IMR-90 (cell line): Measurements from ENCODE around the gene ZSCAN4.

Source experiments
- CEBPB ChIP-seq: IDR thresholded peaks from 2 replicates; pipeline ENCODE4 v1.6.1; 2012; ENCODE audit warnings: low read depth, low read length, improper control_type of control experiment
- CTCF ChIP-seq: conservative IDR thresholded peaks from 2 replicates; pipeline ENCODE4 v1.5.1; 2012; ENCODE audit warnings: mild to moderate bottlenecking, low read depth, low read length, improper control_type of control experiment
- MXI1 ChIP-seq: IDR thresholded peaks from 2 replicates; pipeline ENCODE4 v1.6.1; 2012; ENCODE audit warnings: low read depth, mild to moderate bottlenecking, low read length, moderate library complexity, borderline replicate concordance
- POLR2A ChIP-seq: IDR thresholded peaks from 2 replicates; pipeline ENCODE4 v1.6.1; 2012; ENCODE audit warnings: mild to moderate bottlenecking, low read depth, low read length
- RAD21 ChIP-seq: IDR thresholded peaks from 2 replicates; pipeline ENCODE4 v1.6.1; 2012; ENCODE audit warnings: low read length, improper control_type of control experiment
- RFX5 ChIP-seq: IDR thresholded peaks from 2 replicates; pipeline ENCODE4 v1.8.0; 2012; ENCODE audit warnings: low read depth, mild to moderate bottlenecking, low read length, moderate library complexity
- SMC3 ChIP-seq: fragments of 150-350 bp; IDR thresholded peaks from 2 replicates; pipeline ENCODE4 v1.6.1; 2016; ENCODE audit warnings: low read depth, mild to moderate bottlenecking, antibody characterized with exemption, low read length, moderate library complexity
- USF2 ChIP-seq: fragments of 150-350 bp; IDR thresholded peaks from 2 replicates; pipeline ENCODE4 v1.6.1; 2017; ENCODE audit warnings: mild to moderate bottlenecking, antibody characterized with exemption, low read length, low read depth

- TF ChIP-seq RAD21 (no peak), POLR2A (no peak), CTCF (no peak), USF2 (no peak), CEBPB (no peak), SMC3 (no peak), RFX5 (no peak), MXI1 (no peak)
These were observed 50.7 kb downstream of the ZSCAN4 start for GRCh38 chr19:57719424-57719823.
